KBM-7 (cell line): ENCODE measurements around the gene PPP1R12B.
"Not testable (repeated sequence)": the region's sequence is repeated elsewhere in the genome, so short reads cannot be mapped to it uniquely, and the experiment has no call there.

Experiments used
- DNase-seq: peaks from one replicate; pipeline ENCODE4 v3.0.0-alpha.2; 2015
- in situ Hi-C: fragments of 300-500 bp; cut with MboI; formaldehyde crosslinking; loops from 2 replicates; pipeline ENCODE4 v1.14.3; 2020; ENCODE audit warnings: low sequenced_read_pairs, low pct_unique_long_range_greater_than_20kb, mixed read lengths

The PPP1R12B gene

DNA sequence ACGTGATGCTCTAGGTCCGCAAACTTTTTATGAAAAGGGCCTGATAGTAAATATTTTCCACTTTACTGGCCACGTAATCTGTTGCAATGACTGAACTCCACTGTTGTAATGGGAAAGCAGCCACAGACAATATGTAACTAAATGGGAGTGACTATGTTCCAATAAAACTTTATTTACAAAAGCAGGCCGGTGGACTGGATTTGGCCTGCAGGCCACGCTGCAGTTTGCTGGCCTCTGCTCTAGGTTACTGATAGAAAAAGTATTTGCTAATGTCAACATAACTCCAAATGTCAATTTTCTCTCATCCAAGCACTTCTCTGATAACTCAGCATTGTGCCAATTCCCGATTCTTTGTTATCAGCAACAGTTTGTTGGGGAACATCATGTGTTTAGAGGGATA is 160.4 kb downstream of the PPP1R12B start:
- DNase-seq, in situ Hi-C loops: not testable (repeated sequence)

GRCh38 chr1:202513875-202514274 is 165.4 kb downstream of the PPP1R12B start:
- in situ Hi-C loops, DNase-seq: not testable (repeated sequence)

DNA sequence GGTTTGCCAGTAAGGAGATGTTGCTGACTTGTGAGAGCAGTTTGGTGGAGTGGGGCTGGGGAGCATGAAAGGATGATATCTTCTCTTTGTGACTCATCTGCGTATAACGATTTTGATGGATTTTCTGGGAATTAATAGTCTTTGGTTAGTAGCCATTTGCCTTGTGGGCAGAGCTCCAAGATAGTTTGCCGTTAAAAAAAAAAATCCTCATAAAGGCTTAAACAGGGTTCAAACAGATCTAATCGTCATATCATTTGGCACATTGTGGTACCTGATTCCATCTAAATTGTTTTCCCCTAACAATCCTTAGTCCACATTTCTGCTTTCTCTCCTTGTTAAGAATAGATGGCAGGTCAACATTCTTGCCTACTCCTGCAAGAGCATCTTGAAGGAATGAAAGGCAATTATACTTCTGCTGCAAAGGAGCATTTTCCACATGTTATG is 168.0 kb downstream of the PPP1R12B start:
- no peak for DNase-seq

GRCh38 chr1:202517146-202517545 is 168.6 kb downstream of the PPP1R12B start:
- in situ Hi-C loops = not testable (repeated sequence)

More for the DNA sequence above, 168.0 kb downstream of the PPP1R12B start:
- in situ Hi-C loops = no loop called here

GRCh38 chr1:202518180-202518579 is 169.7 kb downstream of the PPP1R12B start:
- DNase-seq, in situ Hi-C loops: not testable (repeated sequence)

More at GRCh38 chr1:202517146-202517545, 168.6 kb downstream of the PPP1R12B start:
- DNase-seq = not testable (repeated sequence)

GRCh38 chr1:202518905-202519304 is 170.4 kb downstream of the PPP1R12B start:
- in situ Hi-C loops, DNase-seq: not testable (repeated sequence)

GRCh38 chr1:202520129-202520856 is 171.8 kb downstream of the PPP1R12B start:
- DNase-seq, in situ Hi-C loops: not testable (repeated sequence)

DNA sequence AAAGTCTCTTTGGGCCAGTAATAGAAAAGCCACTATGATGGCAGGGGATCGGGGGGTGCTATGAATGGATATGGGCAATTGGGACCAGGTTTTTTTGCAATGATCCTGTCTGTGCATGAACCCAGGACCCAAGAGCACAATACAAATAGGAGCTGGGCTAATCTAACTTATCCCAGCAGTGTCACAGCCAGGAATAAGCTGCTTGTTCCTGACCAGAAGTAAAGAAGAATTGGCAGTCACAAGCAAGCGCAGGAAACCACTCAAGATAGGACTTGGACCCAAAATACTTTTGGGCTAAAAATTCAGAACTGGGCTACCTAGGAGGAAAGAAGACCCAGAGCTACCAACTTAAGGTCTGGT is 172.3 kb downstream of the PPP1R12B start:
- in situ Hi-C loops, DNase-seq: not testable (repeated sequence)

DNA sequence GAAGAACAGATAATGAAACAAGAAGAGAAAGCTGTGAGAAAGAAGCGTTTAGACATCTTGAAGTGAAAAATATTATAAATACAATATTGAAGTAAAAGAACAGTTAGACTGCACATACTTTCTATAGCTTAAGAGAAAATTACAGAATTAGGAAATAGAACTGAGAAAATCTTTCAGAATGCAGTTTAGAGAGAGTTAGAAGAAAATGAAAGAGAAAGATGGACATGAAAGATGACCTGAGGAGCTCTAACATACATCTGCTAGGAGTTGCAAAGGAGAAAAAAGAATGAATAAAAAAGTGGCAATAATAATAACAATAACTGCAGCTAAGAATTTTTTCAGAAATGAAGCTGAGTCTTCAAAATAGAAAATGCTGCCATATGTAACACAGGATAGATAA is 173.0 kb downstream of the PPP1R12B start:
- DNase-seq, in situ Hi-C loops: not testable (repeated sequence)

GRCh38 chr1:202521886-202522285 is 173.4 kb downstream of the PPP1R12B start:
- DNase-seq = no peak
- in situ Hi-C loops = no loop called here

DNA sequence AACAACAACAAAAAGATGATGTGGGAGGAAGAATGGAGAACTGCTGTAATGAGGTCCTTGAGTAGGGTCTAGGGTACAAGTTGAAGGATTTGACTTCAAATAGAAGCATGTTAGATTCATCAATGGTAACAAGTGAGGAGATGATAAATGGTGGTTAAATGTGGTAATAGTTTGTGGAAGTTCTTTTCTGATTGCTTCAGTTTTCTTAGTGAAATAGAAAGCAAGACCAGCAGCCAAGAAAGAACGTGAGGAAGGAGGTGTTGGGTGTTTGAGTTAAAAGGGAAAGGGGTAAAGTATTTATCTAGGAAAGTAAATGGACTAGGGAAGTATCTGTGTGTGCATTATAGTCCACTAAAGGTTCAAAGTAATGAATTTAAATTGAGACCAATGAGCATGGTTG is 177.6 kb downstream of the PPP1R12B start:
- in situ Hi-C loops, DNase-seq: not testable (repeated sequence)

GRCh38 chr1:202528096-202528722 is 179.7 kb downstream of the PPP1R12B start:
- in situ Hi-C loops, DNase-seq: not testable (repeated sequence)

- in situ Hi-C loops, DNase-seq: not testable (repeated sequence)
Measured at GRCh38 chr1:202530686-202531085, 182.2 kb downstream of the PPP1R12B start.

DNA sequence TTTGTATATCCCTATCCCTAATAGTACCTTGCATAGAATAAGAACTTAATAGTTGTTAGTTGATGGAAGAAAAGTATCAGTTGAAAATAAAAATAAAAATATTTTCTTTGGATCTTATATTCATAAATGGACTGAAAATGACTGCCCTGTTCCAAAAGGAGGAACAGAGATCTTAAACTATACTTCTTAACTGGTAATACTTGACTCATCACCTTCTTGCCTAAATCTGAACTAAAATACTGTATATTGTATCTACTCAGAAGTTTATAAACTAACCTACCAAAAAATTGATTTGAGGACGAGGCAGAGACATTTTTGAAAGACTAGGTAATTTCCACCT is 182.9 kb downstream of the PPP1R12B start:
- no peak for DNase-seq
- in situ Hi-C loops = no loop called here

DNA sequence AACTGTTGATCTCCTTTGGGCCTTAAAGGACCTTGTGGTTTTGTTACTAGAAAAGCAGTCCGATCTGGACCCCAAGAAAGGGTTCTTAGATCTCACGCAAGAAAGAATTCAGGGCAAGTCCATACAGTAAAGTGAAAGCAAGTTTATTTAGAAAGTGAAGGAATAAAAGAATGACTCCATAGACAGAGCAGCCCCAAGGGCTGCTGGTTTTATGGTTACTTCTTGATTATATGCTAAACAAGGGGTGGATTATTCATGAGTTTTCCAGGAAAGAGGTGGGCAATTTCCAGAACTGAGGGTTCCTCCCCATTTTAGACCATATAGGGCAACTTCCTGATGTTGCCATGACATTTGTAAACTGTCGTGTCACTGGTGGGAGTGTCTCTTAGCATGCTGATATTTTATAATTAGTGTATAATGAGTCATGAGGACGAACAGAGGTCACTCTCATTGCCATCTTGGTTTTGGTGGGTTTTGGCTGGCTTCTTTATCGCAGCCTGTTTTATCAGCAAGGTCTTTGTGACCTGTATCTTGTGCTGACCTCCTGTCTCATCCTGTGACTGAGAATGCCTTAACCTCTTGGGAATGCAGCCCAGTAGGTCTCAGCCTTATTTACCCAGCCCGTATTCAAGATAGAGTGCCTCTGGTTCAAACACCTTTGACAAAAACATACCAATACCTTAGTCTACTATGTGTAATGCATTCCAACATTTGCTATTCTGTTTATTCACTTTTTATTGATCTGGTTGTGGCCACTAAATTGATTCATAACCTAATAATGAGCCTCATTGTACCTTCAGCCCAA is 183.5 kb downstream of the PPP1R12B start:
- DNase-seq, in situ Hi-C loops: not testable (repeated sequence)

GRCh38 chr1:202539166-202539574 is 190.7 kb downstream of the PPP1R12B start:
- DNase-seq, in situ Hi-C loops: not testable (repeated sequence)

DNA sequence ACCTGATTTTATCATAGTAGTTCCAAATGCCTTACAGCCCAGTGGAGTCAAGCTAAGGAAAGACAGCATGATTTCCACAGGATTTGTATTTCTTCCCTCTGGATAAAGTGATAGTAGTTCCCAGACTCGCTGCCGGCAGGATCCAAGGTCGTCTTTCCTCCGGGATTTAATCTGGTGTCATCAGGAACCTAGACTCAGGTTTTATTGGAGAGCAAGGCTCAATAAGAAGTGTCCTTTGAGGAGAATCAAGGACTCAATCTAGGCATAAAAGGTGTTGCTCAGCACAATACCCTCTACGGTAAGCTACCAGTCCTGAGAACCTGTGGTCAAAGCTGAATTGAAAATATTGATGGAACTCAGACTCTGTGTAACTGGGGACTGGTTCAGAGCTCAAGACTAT is 191.1 kb downstream of the PPP1R12B start:
- in situ Hi-C loops, DNase-seq: not testable (repeated sequence)

DNA sequence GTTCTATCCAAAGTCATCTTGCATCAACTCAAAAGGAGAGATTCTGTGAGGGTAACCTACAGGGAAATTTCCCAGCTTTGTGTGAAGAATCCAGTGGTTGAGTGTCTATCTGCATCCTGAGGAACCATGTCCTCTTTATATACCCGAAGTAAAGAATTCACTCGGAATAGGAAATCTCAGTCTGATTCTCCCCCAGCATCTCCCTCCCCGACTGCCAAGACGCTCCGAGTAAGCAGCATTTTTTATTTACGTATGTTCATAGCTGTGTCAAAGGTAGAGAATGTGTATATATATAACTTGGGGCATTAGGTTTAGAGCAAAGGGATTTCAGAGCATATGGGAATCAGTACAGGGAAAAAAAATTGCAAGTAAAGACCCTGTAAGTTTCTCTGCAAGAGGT is 191.5 kb downstream of the PPP1R12B start:
- in situ Hi-C loops = no loop called here
- no peak for DNase-seq

DNA sequence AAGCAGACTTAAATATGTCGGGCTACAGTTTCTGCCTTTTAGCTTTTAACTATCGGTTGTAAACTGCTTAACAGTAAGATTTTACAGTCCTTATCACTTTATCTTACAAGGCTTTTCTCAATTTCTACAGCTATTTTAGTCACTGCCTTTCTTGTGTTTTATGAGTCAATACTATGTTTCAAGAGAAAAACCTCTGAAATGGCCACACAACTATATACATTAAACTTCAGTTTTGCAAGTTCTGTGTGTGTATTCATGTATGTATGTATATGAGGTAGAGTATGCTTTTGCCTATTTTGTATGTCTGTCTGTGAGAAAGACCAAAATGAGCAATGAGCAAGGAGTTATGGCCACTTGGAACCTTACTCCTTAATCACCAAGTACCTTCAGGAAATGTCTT is 191.9 kb downstream of the PPP1R12B start:
- DNase-seq = no peak
- in situ Hi-C loops = no loop called here

DNA sequence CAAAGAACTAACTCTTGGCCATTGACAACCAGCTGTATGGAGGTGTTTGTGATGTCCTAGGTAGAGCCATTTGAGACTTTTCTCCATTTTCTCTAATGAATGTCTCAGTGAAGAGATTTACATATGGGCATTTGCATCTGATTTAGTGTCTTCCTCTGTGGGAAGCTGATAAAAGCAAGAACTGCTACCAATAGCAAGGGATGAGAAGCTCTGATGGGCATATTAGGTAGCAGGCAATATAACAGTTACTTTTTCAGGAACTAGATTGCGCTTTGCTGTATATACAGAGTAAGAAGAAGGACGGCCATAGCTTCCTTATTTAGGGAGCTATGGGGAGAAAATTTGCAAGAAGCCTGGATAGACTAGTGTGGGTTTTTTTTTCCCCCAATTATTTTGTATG is 192.4 kb downstream of the PPP1R12B start:
- in situ Hi-C loops, DNase-seq: not testable (repeated sequence)
